ENCODE measurements around the gene CROCC2. TPM values are rescaled to one million over a fixed set of nuclear protein-coding genes. Genes with fewer than 3 reads are reported as not detected.

CROCC2 gene
- total RNA-seq, 1 experiment from 2014 or later, result not detected

- no peak within 1 kb of the TSS for H3K4me3 ChIP-seq (replicated peaks in 1 of 2; ENCODE audit: low read depth in 1 of 2, low read length in 2 of 2)
- H3K9me3 ChIP-seq (ENCODE audit: control insufficient read depth in 1 of 2, insufficient read depth in 1 of 2, low read depth in 1 of 2, low read length in 2 of 2), result no peaks in the 10 kb centered on the region
- H4K20me1 ChIP-seq (ENCODE audit: insufficient read depth), result no peaks in the 10 kb centered on the region
- no peak for TF ChIP-seq SP1 (IDR thresholded peaks at IDR 0.05; ENCODE audit: low read depth)
- TF ChIP-seq SIN3A (IDR thresholded peaks at IDR 0.05; ENCODE audit: low read depth), result no peak
- TF ChIP-seq CEBPB (IDR thresholded peaks at IDR 0.05; ENCODE audit: low read depth), result no peak
- TF ChIP-seq ZNF274 (IDR thresholded peaks at IDR 0.05; ENCODE audit: low read depth, low read length), result no peak
- TF ChIP-seq CBX3 (IDR thresholded peaks at IDR 0.05; ENCODE audit: low read depth), result no peak
- TF ChIP-seq ATF3 (IDR thresholded peaks at IDR 0.05), result no peak
- TF ChIP-seq EGR1 (IDR thresholded peaks at IDR 0.05; ENCODE audit: low read depth), result no peak
- TF ChIP-seq FOSL1 (IDR thresholded peaks at IDR 0.05; ENCODE audit: low read depth), result no peak
- TF ChIP-seq JUND (IDR thresholded peaks at IDR 0.05), result no peak
- TF ChIP-seq EZH2phosphoT487 (IDR thresholded peaks at IDR 0.05; ENCODE audit: borderline replicate concordance), result no peak
- CTCF ChIA-PET, result no interaction called here
- no peak within 1 kb of the TSS for H3K4me2 ChIP-seq (ENCODE audit: low read length)
- H3K79me2 ChIP-seq (ENCODE audit: insufficient read depth, low read length), result no peaks in the 10 kb centered on the region
- H3K9me2 ChIP-seq (ENCODE audit: insufficient read depth), result no peaks in the 10 kb centered on the region
- RAD21 ChIA-PET (ENCODE audit: low non-redundant PET in 1 of 2, low total read pairs in 2 of 2, uncharacterized antibody in 2 of 2, unreplicated experiment in 2 of 2), result no interaction called here
- no peak within 1 kb of the TSS for H3K9ac ChIP-seq (ENCODE audit: low read length)
- intact Hi-C loops (cut with micrococcal nuclease), result no loop called here
- POLR2A ChIA-PET, result no interaction called here
- H3K4me1 ChIP-seq (ENCODE audit: control insufficient read depth in 1 of 2, insufficient read depth in 2 of 2, low read length in 2 of 2), result no peaks in the 10 kb centered on the region
- no peaks in the 10 kb centered on the region for H3K36me3 ChIP-seq (ENCODE audit: control insufficient read depth in 1 of 2, insufficient read depth in 2 of 2, low read length in 2 of 2)
- H3K27ac ChIP-seq (ENCODE audit: low read depth, low read length), result no peak within 1 kb of the TSS
- no peak for DNase-seq (ENCODE audit: low read depth, low spot score)
- peaks cover 7% of the 10 kb centered on the region; the same call in 1 of the 2 replicates for H3K27me3 ChIP-seq (ENCODE audit: insufficient read depth, low read length)
- H2AFZ ChIP-seq (ENCODE audit: low read depth, low read length, poor library complexity, severe bottlenecking), result no peak within 1 kb of the TSS
- no TSS peak for BruUV-seq (replicated peaks)
- no peak for ATAC-seq
Measured at GRCh38 chr2:240868286-240869108, 37.6 kb upstream of the CROCC2 start, which contains the start of gene AGXT. Gene AGXT, plus strand, starts transcription at chr2:240868824. Its CDS starts 42 bp downstream, at chr2:240868866.
